Caco-2 (cell line): Measurements from ENCODE around the gene MR1. TPM values are rescaled to one million over a fixed set of nuclear protein-coding genes. Genes with fewer than 3 reads are reported as not detected.

Source experiments
- BruUV-seq: library from RNA; stranded (reverse); fragments of 400-500 nt; replicated peaks from 2 replicates; lab custom pipeline; 2021; lab: Mats Ljungman, UMichigan
- CTCF ChIA-PET: fragments of 300-600 bp; sonication (Branson Sonifier 250); formaldehyde crosslinking; loops from one replicate; lab custom pipeline; 2022; ENCODE audit warnings: antibody characterized with exemption; lab: Charles Lee
- POLR2A ChIA-PET: fragments of 300-600 bp; sonication (Branson Sonifier 250); formaldehyde crosslinking; loops from one replicate; lab custom pipeline; 2022; ENCODE audit warnings: antibody characterized with exemption; lab: Charles Lee
- DNase-seq, 2 experiments: peaks; one replicate each; pipeline versions ENCODE4 v3.0.0 to v3.0.0-alpha.2; 2020 to 2022
- H3K27me3 ChIP-seq: replicated peaks from 2 replicates; pipeline ENCODE4 v1.6.0; 2011; ENCODE audit warnings: low read length; ENCODE audit not compliant: control insufficient read depth, insufficient read depth
- H3K36me3 ChIP-seq: 2 replicates; pipeline ENCODE4 v1.5.1; 2011; ENCODE audit warnings: low read length; ENCODE audit not compliant: control insufficient read depth, insufficient read depth
- H3K4me1 ChIP-seq: fragments of 250-450 bp; sonication (Bioruptor Pico); 2 replicates; pipeline ENCODE4 v1.5.1; 2020; ENCODE audit warnings: mild to moderate bottlenecking
- H3K4me3 ChIP-seq: 2 replicates; pipeline ENCODE4 v1.5.1; 2011; ENCODE audit warnings: low read depth, mild to moderate bottlenecking, control low read depth, low read length
- H3K9me3 ChIP-seq: fragments of 250-450 bp; sonication (Bioruptor Pico); 2 replicates; pipeline ENCODE4 v1.5.1; 2020; ENCODE audit warnings: mild to moderate bottlenecking, moderate library complexity
- H3K27ac Mint-ChIP-seq: one replicate; pipeline ENCODE4 v1.8.0; 2022; ENCODE audit warnings: mixed read lengths; ENCODE audit not compliant: unreplicated experiment
- H3K27me3 Mint-ChIP-seq: one replicate; pipeline ENCODE4 v1.8.0; 2022; ENCODE audit warnings: mixed read lengths; ENCODE audit not compliant: insufficient read depth, unreplicated experiment
- H3K36me3 Mint-ChIP-seq: one replicate; pipeline ENCODE4 v1.8.0; 2022; ENCODE audit warnings: mild to moderate bottlenecking, mixed read lengths; ENCODE audit not compliant: insufficient read depth, unreplicated experiment
- H3K4me1 Mint-ChIP-seq: one replicate; pipeline ENCODE4 v1.8.0; 2022; ENCODE audit warnings: low read depth, mixed read lengths; ENCODE audit not compliant: unreplicated experiment
- H3K4me3 Mint-ChIP-seq: one replicate; pipeline ENCODE4 v1.8.0; 2022; ENCODE audit warnings: mild to moderate bottlenecking, moderate library complexity, mixed read lengths; ENCODE audit not compliant: unreplicated experiment
- H3K9me3 Mint-ChIP-seq: one replicate; pipeline ENCODE4 v1.8.0; 2022; ENCODE audit warnings: mixed read lengths; ENCODE audit not compliant: unreplicated experiment
- intact Hi-C: fragments of 100-400 bp; cut with micrococcal nuclease; formaldehyde crosslinking; loops from one replicate; pipeline ENCODE4 v1.10.0; 2022; ENCODE audit not compliant: unreplicated experiment
- total RNA-seq: library from RNA; stranded (reverse); gene quantifications from 2 replicates; pipeline ENCODE4 v1.2.3, GENCODE V29; 2022
- TF ChIP-seq, protein P1 (sequence below), 2 experiments: fragments of 200-600 bp in 1 of 2; IDR thresholded peaks; 1 replicate in 1 of 2; 2 replicates in 1 of 2; pipeline versions ENCODE4 v1.5.1 to v1.8.0; 2011 to 2022; ENCODE audit warnings: antibody characterized with exemption in 1 of 2, control low read depth in 1 of 2, inconsistent platforms in 1 of 2, low read depth in 1 of 2, low read length in 1 of 2, mild to moderate bottlenecking in 1 of 2, moderate library complexity in 1 of 2; ENCODE audit not compliant: insufficient read depth in 1 of 2, severe bottlenecking in 1 of 2, unreplicated experiment in 1 of 2

Gene MR1
- total RNA-seq, 1 experiment from 2014 or later = 2.5 TPM

DNA sequence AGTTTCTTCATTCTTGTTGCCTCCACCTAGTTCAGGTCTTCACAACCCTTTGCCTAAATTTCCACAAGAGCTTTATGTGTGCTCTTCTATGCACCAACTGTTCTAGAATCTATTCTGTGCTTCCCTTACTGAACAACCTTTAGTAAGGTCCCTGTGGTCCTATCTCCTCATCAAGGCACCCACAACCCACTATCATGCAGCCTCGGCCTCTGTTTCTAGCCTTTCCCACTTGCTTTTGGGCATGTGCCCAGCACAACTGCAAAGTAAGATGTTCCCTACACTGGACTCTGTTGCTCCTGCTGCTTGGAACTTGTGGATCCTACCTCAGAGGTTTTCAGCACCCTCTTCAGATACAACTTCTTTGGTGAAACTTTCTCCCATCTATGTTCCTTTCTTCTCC, 52.3 kb downstream of the MR1 start:
- Mint-ChIP-seq H3K27me3 (no peaks in the 10 kb centered on the region), H3K9me3 (no peaks in the 10 kb centered on the region), H3K36me3 (peaks cover 23% of the 10 kb centered on the region), H3K27ac (no peak overlapping the region), H3K4me1 (peaks cover 3% of the 10 kb centered on the region), H3K4me3 (no peak overlapping the region)
- ChIA-PET CTCF (interaction anchor here (2.8 kb wide), 1 partner anchor 56 kb away, joined by 49 read pairs; no protein-coding TSS in a partner anchor), POLR2A (no interaction called here)
- Histone ChIP-seq H3K27me3 (no peaks in the 10 kb centered on the region), H3K4me3 (no peak overlapping the region), H3K9me3 (no peaks in the 10 kb centered on the region), H3K4me1 (peaks cover 10% of the 10 kb centered on the region; the same call in 1 of the 2 replicates), H3K36me3 (no peaks in the 10 kb centered on the region)
- intact Hi-C loops = no loop called here
- no peak for DNase-seq
- TF ChIP-seq, protein P1, sequence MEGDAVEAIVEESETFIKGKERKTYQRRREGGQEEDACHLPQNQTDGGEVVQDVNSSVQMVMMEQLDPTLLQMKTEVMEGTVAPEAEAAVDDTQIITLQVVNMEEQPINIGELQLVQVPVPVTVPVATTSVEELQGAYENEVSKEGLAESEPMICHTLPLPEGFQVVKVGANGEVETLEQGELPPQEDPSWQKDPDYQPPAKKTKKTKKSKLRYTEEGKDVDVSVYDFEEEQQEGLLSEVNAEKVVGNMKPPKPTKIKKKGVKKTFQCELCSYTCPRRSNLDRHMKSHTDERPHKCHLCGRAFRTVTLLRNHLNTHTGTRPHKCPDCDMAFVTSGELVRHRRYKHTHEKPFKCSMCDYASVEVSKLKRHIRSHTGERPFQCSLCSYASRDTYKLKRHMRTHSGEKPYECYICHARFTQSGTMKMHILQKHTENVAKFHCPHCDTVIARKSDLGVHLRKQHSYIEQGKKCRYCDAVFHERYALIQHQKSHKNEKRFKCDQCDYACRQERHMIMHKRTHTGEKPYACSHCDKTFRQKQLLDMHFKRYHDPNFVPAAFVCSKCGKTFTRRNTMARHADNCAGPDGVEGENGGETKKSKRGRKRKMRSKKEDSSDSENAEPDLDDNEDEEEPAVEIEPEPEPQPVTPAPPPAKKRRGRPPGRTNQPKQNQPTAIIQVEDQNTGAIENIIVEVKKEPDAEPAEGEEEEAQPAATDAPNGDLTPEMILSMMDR (IDR thresholded peaks at IDR 0.05; ENCODE audit: insufficient read depth in 1 of 2, low read depth in 1 of 2, low read length in 1 of 2, severe bottlenecking in 1 of 2, unreplicated experiment in 1 of 2) = no peak
- no TSS peak for BruUV-seq

- Mint-ChIP-seq H3K9me3 (no peaks in the 10 kb centered on the region), H3K4me1 (peaks cover 12% of the 10 kb centered on the region), H3K36me3 (peaks cover 25% of the 10 kb centered on the region), H3K4me3 (no peak overlapping the region), H3K27ac (no peak overlapping the region), H3K27me3 (no peaks in the 10 kb centered on the region)
- Histone ChIP-seq H3K9me3 (no peaks in the 10 kb centered on the region), H3K36me3 (no peaks in the 10 kb centered on the region), H3K27me3 (no peaks in the 10 kb centered on the region), H3K4me1 (peaks cover 17% of the 10 kb centered on the region), H3K4me3 (no peak overlapping the region)
- DNase-seq = no peak
- TF ChIP-seq, protein P1 (IDR thresholded peaks at IDR 0.05; ENCODE audit: insufficient read depth in 1 of 2, low read depth in 1 of 2, low read length in 1 of 2, severe bottlenecking in 1 of 2, unreplicated experiment in 1 of 2) = no peak
- ChIA-PET CTCF (no interaction called here), POLR2A (no interaction called here)
- BruUV-seq = no TSS peak
- intact Hi-C loops = loop anchor here (1.0 kb wide), 1 partner anchor 49 kb away; no protein-coding TSS in a partner anchor
Measured at GRCh38 chr1:181086926-181087325, 53.1 kb downstream of the MR1 start.

- no peak for DNase-seq
- peaks cover 17% of the 10 kb centered on the region for H3K4me1 Mint-ChIP-seq
- TF ChIP-seq, protein P1 (IDR thresholded peaks at IDR 0.05; ENCODE audit: insufficient read depth in 1 of 2, low read depth in 1 of 2, low read length in 1 of 2, severe bottlenecking in 1 of 2, unreplicated experiment in 1 of 2) = no peak
- peaks cover 21% of the 10 kb centered on the region for H3K4me1 ChIP-seq
- no TSS peak for BruUV-seq
- H3K9me3 Mint-ChIP-seq = no peaks in the 10 kb centered on the region
- no peaks in the 10 kb centered on the region for H3K9me3 ChIP-seq
- H3K4me3 ChIP-seq = no peak overlapping the region
- H3K4me3 Mint-ChIP-seq = peak overlapping the region; percentile 97
- POLR2A ChIA-PET = interaction anchor here (1.0 kb wide), 1 partner anchor 18 kb away, joined by 5 read pairs; no protein-coding TSS in a partner anchor
- CTCF ChIA-PET = no interaction called here
- H3K27me3 ChIP-seq = no peaks in the 10 kb centered on the region
- peaks cover 28% of the 10 kb centered on the region for H3K36me3 Mint-ChIP-seq
- intact Hi-C loops = loop anchor here (1.0 kb wide), 1 partner anchor 49 kb away; no protein-coding TSS in a partner anchor
- no peak overlapping the region for H3K27ac Mint-ChIP-seq
- H3K36me3 ChIP-seq = no peaks in the 10 kb centered on the region
- no peaks in the 10 kb centered on the region for H3K27me3 Mint-ChIP-seq
Measured at GRCh38 chr1:181087400-181087901, 53.7 kb downstream of the MR1 start.
